ENCODE results near the gene ZNF425.

ZNF425 gene, protein sequence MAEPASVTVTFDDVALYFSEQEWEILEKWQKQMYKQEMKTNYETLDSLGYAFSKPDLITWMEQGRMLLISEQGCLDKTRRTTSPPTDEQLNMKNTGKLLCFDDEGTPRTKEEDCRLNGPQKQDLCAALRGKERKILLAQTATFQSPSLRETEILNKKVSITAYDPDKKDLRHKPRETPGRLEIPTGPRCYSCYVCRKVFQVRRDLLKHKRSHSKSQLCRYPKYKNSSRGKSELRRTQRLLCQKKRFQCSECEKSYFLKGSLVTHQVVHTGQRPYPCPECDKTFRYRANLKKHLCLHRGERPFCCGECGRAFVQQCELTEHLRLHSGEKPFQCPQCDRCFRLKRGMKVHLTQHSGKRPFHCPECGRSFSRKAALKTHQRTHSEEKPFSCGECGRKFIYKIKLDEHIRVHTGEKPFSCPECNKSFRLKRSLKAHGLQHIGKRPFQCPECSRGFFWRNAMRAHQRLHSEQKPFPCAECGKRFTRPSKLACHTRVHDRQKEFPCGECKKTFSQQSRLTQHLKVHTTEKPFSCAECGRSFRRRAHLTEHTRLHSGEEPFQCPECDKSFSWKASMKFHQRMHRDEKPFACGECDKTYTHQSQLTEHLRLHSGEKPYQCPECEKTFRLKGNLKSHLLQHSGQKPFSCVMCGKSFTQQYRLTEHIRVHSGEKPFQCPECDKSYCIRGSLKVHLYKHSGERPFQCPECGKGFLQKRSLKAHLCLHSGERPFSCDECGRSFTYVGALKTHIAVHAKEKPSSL

DNA sequence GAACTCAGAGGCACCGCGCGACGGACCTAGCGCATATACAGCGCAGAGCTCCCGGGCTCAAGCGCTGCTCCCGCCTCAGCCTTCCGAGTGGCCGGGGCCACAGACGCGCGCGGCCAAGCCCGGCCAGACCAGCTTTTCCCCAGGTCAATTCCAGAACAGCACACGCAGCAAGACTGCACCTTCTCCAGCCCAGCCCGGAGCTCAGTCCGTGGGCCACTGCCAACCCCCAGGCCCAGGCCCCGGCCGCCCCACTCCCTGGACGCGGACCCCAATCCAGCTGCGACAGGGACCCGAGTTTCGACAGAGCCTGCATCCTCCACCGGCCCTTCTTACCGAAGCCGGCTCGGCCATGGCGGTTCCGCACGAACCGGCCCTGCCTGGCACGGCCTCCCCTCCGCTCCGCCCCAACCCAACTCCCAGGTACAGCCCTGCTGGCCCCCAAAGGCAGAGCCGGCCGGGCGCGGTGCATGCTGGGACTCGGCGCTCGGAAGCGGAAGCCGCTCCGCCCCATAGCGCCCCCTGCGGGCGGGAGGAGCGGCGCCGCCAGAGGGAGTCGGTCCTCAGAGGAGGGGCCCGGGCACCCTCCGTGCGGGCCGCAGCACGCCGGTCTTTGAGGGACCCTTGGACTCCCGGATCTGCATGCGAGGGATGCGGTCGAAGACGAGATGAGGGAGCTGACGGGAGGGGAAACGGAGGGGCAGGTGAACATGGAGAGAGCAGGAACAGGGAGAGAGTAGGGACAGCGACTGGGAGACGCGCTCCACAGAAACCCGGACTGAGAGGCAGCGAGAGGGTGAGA is at the start of gene ZNF425:
TSS of gene ZNF425 (minus strand) at position 462 of the 799 bp plus-strand sequence. CDS start at position 351, 111 bp downstream.
- DNase-seq (ENCODE audit: extremely low read depth, low read depth), result peak; percentile 78
- peak; percentile 74 for TF ChIP-seq CTCF (IDR thresholded peaks at IDR 0.05; ENCODE audit: low read depth, low read length)

GRCh38 chr7:149175150-149175549 is 49.0 kb upstream of the ZNF425 start:
- TF ChIP-seq CTCF (IDR thresholded peaks at IDR 0.05; ENCODE audit: low read depth, low read length), result no peak
- no peak for DNase-seq (ENCODE audit: extremely low read depth, low read depth)

DNA sequence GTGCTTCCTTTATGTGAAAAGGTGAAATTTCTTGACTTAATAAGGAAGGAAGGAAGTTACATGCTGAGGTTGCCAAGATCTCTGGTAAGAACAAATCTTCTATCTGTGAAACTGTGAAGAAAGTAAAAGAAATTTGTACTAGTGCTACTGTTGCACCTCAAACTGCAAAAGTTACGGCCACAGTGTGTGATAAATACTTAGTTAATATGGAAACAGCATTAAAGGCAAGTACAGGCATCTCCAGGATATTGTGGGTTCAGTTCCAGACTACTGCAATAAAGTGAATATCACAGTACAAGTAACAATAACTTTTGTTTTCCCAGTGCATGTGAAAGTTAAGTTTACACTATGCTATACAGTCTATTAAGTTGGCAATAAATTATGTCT is 46.4 kb upstream of the ZNF425 start:
- DNase-seq (ENCODE audit: extremely low read depth, low read depth), result no peak
- TF ChIP-seq CTCF (IDR thresholded peaks at IDR 0.05; ENCODE audit: low read depth, low read length), result no peak

DNA sequence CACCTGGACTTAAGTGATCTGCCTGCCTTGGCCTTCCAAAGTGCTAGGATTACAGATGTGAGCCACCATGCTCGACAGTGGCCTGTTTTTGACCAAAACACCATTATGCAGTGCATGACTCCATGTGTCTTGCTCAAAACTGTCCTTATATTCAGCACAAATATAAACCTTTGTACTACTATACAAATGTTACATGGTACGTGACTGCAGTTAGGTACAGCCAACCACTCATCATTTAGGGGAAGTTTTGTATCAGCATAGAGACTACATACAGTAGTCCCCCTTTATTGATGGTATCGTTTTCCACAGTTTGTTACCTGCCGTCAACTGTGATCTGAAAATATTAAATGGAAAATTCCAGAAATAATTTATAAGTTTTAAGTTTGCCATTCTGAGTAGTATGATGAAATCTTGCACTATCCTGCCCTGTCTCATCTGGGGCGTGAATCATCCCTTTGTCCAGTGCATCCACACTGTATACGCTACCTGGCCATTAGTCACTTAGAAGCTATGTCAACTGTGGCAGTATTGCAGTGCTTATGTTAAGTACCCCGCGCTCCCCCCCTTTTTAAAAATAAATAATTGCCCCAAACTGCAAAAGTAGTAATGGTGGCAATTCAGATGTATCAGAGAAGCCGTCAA is 45.9 kb upstream of the ZNF425 start:
- DNase-seq (ENCODE audit: extremely low read depth, low read depth), result no peak
- TF ChIP-seq CTCF (IDR thresholded peaks at IDR 0.05; ENCODE audit: low read depth, low read length), result no peak

- no peak for DNase-seq (ENCODE audit: extremely low read depth, low read depth)
- TF ChIP-seq CTCF (IDR thresholded peaks at IDR 0.05; ENCODE audit: low read depth, low read length), result no peak
Observed at GRCh38 chr7:149166630-149167352, 40.7 kb upstream of the ZNF425 start.

DNA sequence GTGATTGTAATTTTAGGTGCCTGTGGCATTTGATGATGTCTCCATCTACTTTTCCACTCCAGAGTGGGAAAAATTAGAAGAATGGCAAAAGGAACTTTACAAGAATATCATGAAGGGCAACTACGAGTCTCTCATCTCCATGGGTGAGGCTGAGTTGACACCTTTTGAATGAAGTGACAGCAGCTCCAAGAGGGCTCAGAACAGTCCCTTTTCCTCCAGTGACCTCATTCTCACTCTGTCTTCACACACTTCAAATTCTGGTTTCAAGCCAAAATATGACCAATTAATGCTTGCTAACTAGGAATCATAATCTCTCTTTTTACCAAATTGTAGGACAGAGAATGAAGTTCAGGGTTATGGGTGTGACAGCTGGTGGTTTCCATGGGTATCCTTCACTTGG is 40.0 kb upstream of the ZNF425 start:
- TF ChIP-seq CTCF (IDR thresholded peaks at IDR 0.05; ENCODE audit: low read depth, low read length), result no peak
- DNase-seq (ENCODE audit: extremely low read depth, low read depth), result no peak
